COLO829 (cell line): ENCODE measurements around the gene MSH3.
A peak's percentile ranks its signal among the peaks of the same experiment; 100 is the strongest.
"Not testable (repeated sequence)": the region's sequence is repeated elsewhere in the genome, so short reads cannot be mapped to it uniquely, and the experiment has no call there.

Experiments
- DNase-seq: peaks from one replicate; pipeline ENCODE4 v3.0.0; 2012; ENCODE audit warnings: low spot score

The MSH3 gene

GRCh38 chr5:80706835-80707447, 52.5 kb downstream of the MSH3 start:
- DNase-seq: no peak

GRCh38 chr5:80707645-80708044, 53.2 kb downstream of the MSH3 start:
- DNase-seq: no peak

- DNase-seq: no peak
Observed at GRCh38 chr5:80711216-80711615, 56.8 kb downstream of the MSH3 start.

GRCh38 chr5:80711938-80712337, 57.5 kb downstream of the MSH3 start:
- no peak for DNase-seq

GRCh38 chr5:80712919-80713318, 58.5 kb downstream of the MSH3 start:
- peak; percentile 25 for DNase-seq

GRCh38 chr5:80713631-80714030, 59.2 kb downstream of the MSH3 start:
- DNase-seq: no peak

- DNase-seq: no peak
Observed at GRCh38 chr5:80714570-80715298, 60.3 kb downstream of the MSH3 start.

GRCh38 chr5:80715887-80716286, 61.4 kb downstream of the MSH3 start:
- no peak for DNase-seq

GRCh38 chr5:80720181-80720580, 65.7 kb downstream of the MSH3 start:
- DNase-seq: no peak

- no peak for DNase-seq
Observed at GRCh38 chr5:80722916-80723315, 68.5 kb downstream of the MSH3 start.

- no peak for DNase-seq
Observed at GRCh38 chr5:80725446-80725845, 71.0 kb downstream of the MSH3 start.

GRCh38 chr5:80736730-80737129, 82.3 kb downstream of the MSH3 start:
- DNase-seq: no peak

GRCh38 chr5:80738466-80738865, 84.0 kb downstream of the MSH3 start:
- no peak for DNase-seq

- no peak for DNase-seq
Observed at GRCh38 chr5:80739057-80739456, 84.6 kb downstream of the MSH3 start.

GRCh38 chr5:80739496-80739895, 85.0 kb downstream of the MSH3 start:
- DNase-seq: no peak

- DNase-seq: no peak
Observed at GRCh38 chr5:80739898-80740297, 85.4 kb downstream of the MSH3 start.

GRCh38 chr5:80740488-80740887, 86.0 kb downstream of the MSH3 start:
- DNase-seq: not testable (repeated sequence)

GRCh38 chr5:80740999-80741398, 86.5 kb downstream of the MSH3 start:
- DNase-seq: no peak

GRCh38 chr5:80744149-80744548, 89.7 kb downstream of the MSH3 start:
- DNase-seq: no peak

GRCh38 chr5:80745490-80745889, 91.0 kb downstream of the MSH3 start:
- no peak for DNase-seq

GRCh38 chr5:80747922-80748321, 93.5 kb downstream of the MSH3 start:
- DNase-seq: no peak

GRCh38 chr5:80752427-80752826, 98.0 kb downstream of the MSH3 start:
- DNase-seq: no peak

- DNase-seq: no peak
Observed at GRCh38 chr5:80753712-80754111, 99.3 kb downstream of the MSH3 start.

- no peak for DNase-seq
Observed at GRCh38 chr5:80754900-80755299, 100.4 kb downstream of the MSH3 start.
